ENCODE results near the gene HLA-DPA1.
A peak's percentile ranks its signal among the peaks of the same experiment; 100 is the strongest.

Gene HLA-DPA1

GRCh38 chr6:33079580-33079979 is 6.1 kb upstream of the HLA-DPA1 start:
- DNase-seq (ENCODE audit: insufficient read length, low spot score) = no peak
- no peak for FAIRE-seq
- no peak for TF ChIP-seq CTCF (IDR thresholded peaks at IDR 0.05; ENCODE audit: insufficient read depth, missing control alignments)

GRCh38 chr6:33078919-33079521 is 5.6 kb upstream of the HLA-DPA1 start:
- no peak for TF ChIP-seq CTCF (IDR thresholded peaks at IDR 0.05; ENCODE audit: insufficient read depth, missing control alignments)
- DNase-seq (ENCODE audit: insufficient read length, low spot score) = no peak
- FAIRE-seq = no peak

- no peak for DNase-seq (ENCODE audit: insufficient read length, low spot score)
- no peak for TF ChIP-seq CTCF (IDR thresholded peaks at IDR 0.05; ENCODE audit: insufficient read depth, missing control alignments)
- no peak for FAIRE-seq
Measured at GRCh38 chr6:33078442-33078841, 5.0 kb upstream of the HLA-DPA1 start.

- no peak for TF ChIP-seq CTCF (IDR thresholded peaks at IDR 0.05; ENCODE audit: insufficient read depth, missing control alignments)
- no peak for DNase-seq (ENCODE audit: insufficient read length, low spot score)
- FAIRE-seq = no peak
Measured at GRCh38 chr6:33077908-33078307, 4.5 kb upstream of the HLA-DPA1 start.

GRCh38 chr6:33076406-33076934 is 3.0 kb upstream of the HLA-DPA1 start:
- TF ChIP-seq CTCF (IDR thresholded peaks at IDR 0.05; ENCODE audit: insufficient read depth, missing control alignments) = no peak
- FAIRE-seq = no peak
- DNase-seq (ENCODE audit: insufficient read length, low spot score) = no peak

GRCh38 chr6:33075568-33076405 is 2.3 kb upstream of the HLA-DPA1 start, which contains the start of gene HLA-DPB1:
Gene HLA-DPB1 (plus strand): TSS chr6:33075990. CDS start chr6:33076042, 52 bp downstream.
- DNase-seq (ENCODE audit: insufficient read length, low spot score) = peak; percentile 25
- TF ChIP-seq CTCF (IDR thresholded peaks at IDR 0.05; ENCODE audit: insufficient read depth, missing control alignments) = no peak
- no peak for FAIRE-seq

- TF ChIP-seq CTCF (IDR thresholded peaks at IDR 0.05; ENCODE audit: insufficient read depth, missing control alignments) = no peak
- no peak for FAIRE-seq
- DNase-seq (ENCODE audit: insufficient read length, low spot score) = no peak
Measured at GRCh38 chr6:33075208-33075567, 1.7 kb upstream of the HLA-DPA1 start.
